NCI-H345 (cell line): ENCODE results near the gene ADCK2.
"Not testable (repeated sequence)": the region's sequence is repeated elsewhere in the genome, so short reads cannot be mapped to it uniquely, and the experiment has no call there.

Experiments used
- DNase-seq: peaks from one replicate; lab custom pipeline; 2025; lab: John Stamatoyannopoulos, UW

ADCK2 gene

GRCh38 chr7:140672382-140673062 lies at the start of gene ADCK2:
ADCK2 (plus strand) TSS chr7:140672945; CDS start chr7:140673331, 386 bp downstream.
- peak; percentile 72 for DNase-seq

GRCh38 chr7:140623980-140624379 lies 48.8 kb upstream of the ADCK2 start:
- DNase-seq: no peak

DNA sequence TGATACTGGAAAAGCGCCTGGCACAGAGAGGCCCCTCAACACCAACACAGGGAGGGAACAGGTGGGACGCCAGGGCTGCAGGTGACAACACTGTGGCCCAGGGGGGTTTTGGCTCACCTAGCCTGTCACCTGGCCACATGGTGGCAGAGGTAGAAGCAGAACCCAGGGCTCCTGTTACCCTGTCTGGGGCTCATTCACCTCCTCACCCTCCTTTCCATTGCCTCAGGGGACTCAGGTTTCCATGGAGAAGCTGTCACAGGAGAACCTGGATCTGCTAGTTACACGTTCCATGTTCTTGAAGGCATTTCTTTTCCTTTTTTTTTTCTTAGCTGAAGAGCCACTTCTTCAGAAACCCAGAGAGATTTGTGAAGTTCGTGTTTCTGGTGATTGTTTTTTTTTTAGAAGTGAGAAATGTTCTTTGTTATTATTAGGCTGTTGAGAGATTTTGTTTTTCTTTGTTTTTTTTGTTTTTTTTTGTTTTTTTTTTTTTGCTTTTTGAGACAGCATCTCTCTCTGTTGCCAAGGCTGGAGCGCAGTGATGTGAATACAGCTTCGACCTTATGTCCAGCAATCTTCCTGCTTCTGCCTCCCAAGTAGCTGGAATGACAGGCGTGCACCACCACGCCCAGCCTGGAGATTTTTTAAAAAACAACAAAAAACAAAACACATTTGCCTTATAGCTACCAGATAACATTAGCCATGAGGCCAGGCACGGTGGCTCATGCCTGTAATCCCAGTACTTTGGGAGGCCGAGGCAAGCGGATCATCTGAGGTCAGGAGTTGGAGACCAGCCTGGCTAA lies 48.2 kb upstream of the ADCK2 start:
- peak; percentile 30 for DNase-seq

GRCh38 chr7:140625192-140625558 lies 47.6 kb upstream of the ADCK2 start:
- not testable (repeated sequence) for DNase-seq

GRCh38 chr7:140625908-140626868 lies 46.6 kb upstream of the ADCK2 start:
- DNase-seq: peak; percentile 64

- no peak for DNase-seq
Observed at GRCh38 chr7:140631021-140631420, 41.7 kb upstream of the ADCK2 start.

DNA sequence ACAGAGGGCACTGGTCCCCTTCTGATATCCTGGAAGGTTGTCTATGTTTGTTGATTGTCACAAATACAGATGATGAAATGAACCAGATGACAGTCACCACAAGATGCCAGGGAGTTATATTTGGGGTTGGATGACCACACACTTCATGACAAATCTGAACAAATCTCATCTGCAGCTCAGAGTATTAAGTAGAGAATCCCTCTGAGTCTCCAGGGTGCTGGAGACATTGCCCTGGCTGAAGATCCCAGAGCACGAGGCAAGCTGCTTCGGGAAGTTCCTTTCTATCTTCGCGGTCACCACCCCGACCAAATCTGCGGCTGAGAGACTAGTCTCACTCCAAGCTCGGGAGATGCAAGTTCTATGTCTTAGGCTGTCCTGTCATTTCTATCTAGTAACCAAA lies 41.1 kb upstream of the ADCK2 start:
- DNase-seq: no peak

DNA sequence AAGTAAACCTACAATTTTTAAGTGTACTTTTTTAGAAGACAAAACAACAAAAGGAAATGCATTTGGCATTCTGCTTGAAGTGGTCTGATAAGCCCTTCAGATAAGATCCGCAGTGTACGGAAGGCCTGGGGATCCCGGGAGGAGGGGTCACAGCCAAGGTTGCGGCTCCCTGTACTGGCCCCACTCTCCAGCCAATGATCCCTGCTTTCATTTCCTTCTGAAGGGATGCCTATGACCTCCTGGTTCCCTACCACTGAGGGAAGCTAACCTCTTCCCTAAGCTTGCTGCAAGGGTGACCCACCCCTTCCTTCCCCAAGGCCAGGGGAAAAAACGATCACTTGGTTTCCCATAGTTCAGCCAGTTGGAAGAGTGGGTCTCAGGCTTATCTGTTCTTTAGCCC lies 37.4 kb upstream of the ADCK2 start:
- no peak for DNase-seq

GRCh38 chr7:140635816-140636215 lies 36.9 kb upstream of the ADCK2 start:
- DNase-seq: no peak

DNA sequence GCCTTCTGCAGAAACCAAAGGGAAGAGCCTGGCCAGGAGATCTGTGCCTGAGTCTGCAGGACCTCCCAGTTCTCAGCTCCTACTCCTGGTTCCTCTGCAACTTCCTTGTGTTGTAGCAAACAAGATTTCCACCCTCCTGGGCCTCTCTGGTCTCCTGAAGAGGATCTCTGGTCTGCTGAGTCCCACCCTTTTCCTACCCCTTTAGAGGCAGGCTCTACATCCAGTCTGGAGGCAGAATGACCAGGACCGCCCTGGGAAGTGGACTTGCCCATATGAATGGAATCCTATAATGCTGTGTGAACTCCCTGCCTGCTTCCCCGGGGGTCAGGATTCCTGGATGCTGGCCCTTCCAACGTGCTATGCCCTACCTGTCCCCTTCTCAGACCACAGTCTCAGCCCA lies 35.3 kb upstream of the ADCK2 start:
- no peak for DNase-seq

DNA sequence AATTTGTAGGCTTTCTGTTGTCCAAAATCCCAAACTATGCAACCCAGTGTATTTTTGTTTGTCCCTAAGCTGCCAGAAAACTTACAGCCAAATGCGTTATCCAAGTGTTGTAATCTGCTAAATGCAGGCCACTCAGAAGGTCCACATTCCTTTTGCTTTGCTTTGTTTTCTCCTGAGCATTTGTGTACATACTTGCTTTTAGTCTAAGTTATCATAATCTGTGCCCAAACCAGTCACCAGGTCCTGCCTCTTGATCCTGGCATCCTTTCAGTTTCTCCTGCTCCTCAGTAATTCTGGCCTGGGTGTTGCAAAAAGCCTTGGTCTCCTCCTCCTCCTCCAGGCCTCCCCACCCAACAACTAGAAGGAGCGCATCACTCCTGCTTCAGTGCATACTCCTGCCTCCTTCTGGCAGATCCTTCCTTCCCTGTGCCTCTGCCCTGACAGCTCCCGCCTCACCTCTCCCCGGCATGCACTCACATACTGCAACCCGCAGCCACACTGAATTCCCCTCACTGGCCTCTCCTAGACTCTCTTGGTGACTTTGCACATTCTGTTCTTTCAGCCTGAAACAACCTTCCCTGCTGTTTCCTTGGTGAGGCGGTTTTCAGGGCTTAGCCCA lies 34.5 kb upstream of the ADCK2 start:
- no peak for DNase-seq

- DNase-seq: no peak
Observed at GRCh38 chr7:140639366-140640053, 33.2 kb upstream of the ADCK2 start.

GRCh38 chr7:140640060-140640637 lies 32.6 kb upstream of the ADCK2 start:
- peak; percentile 37 for DNase-seq

GRCh38 chr7:140640727-140641523 lies 31.8 kb upstream of the ADCK2 start, which contains the start of gene DENND2A:
DENND2A (minus strand) TSS chr7:140640813; CDS start chr7:140602397, 38,416 bp downstream.
- peak; percentile 66 for DNase-seq

DNA sequence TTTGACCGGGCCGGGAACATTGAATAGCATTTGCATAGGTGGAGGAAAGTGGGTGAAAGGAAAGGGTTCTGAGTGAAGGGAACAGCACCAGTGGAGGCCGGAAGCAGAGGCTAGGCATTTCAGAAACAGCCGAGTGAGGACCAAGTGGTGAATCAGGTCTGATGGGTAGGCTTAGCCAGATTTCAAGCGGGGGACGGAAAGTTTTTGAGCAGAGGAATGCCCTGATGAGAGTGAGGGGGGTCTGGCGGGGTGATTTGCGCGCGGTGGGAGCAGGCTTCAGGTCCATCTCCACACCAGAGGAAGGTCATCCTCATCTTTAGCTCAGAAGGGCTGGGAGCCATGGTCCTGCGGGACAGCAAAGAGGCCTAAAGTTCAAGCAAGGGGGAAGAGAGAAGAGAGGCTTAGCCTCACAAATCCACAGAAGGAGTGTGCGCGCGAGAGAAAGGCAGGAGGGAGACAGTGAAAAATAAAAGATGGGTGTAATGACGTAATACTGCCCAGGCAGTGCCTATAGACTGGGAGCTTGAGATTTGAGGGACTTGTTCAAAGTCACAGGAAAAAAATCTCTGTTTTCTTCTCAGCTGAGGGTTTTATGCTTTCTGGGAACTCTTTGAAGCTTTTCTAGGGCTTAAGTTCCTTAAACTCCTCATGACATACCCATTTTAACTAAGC lies 31.1 kb upstream of the ADCK2 start:
- no peak for DNase-seq

- DNase-seq: no peak
Observed at GRCh38 chr7:140643416-140643815, 29.3 kb upstream of the ADCK2 start.

GRCh38 chr7:140644761-140645160 lies 28.0 kb upstream of the ADCK2 start:
- DNase-seq: not testable (repeated sequence)

GRCh38 chr7:140645166-140645900 lies 27.4 kb upstream of the ADCK2 start:
- DNase-seq: no peak
